ENCODE results near the gene EIF5A2. TPM values are rescaled to one million over a fixed set of nuclear protein-coding genes. Genes with fewer than 3 reads are reported as not detected.
A peak's percentile ranks its signal among the peaks of the same experiment; 100 is the strongest.
"Not testable (repeated sequence)": the region's sequence is repeated elsewhere in the genome, so short reads cannot be mapped to it uniquely, and the experiment has no call there.

EIF5A2 gene
- total and polyA plus RNA-seq, 4 donors = 6.3 to 18.3 (median 12.1) TPM

GRCh38 chr3:170899455-170899854, 9.0 kb downstream of the EIF5A2 start:
- DNase-seq (ENCODE audit: low read depth in 4 of 6, low spot score in 6 of 6) = no peak
- H3K27me3 ChIP-seq (ENCODE audit: control insufficient read depth, insufficient read depth, low read length) = no peaks in the 10 kb centered on the region
- H3K4me1 ChIP-seq (ENCODE audit: control insufficient read depth, insufficient read depth, low read length) = no peaks in the 10 kb centered on the region
- H3K4me3 ChIP-seq (ENCODE audit: low read depth, low read length) = no peak overlapping the region
- no peak overlapping the region for H3K27ac ChIP-seq (ENCODE audit: low read depth, low read length)
- no peaks in the 10 kb centered on the region for H3K36me3 ChIP-seq (ENCODE audit: control insufficient read depth, insufficient read depth, low read length)
- no CpG with 5 or more reads among the region's 1 CpG for WGBS (ENCODE audit: insufficient coverage)
- no peaks in the 10 kb centered on the region for H3K9me3 ChIP-seq (ENCODE audit: control insufficient read depth, insufficient read depth, low read length)

- WGBS (ENCODE audit: insufficient coverage) = 100% methylated on average over 1 of the region's 2 CpGs
- no peaks in the 10 kb centered on the region for H3K9me3 ChIP-seq (ENCODE audit: control insufficient read depth, insufficient read depth, low read length)
- H3K36me3 ChIP-seq (ENCODE audit: control insufficient read depth, insufficient read depth, low read length) = no peaks in the 10 kb centered on the region
- DNase-seq (ENCODE audit: low read depth in 4 of 6, low spot score in 6 of 6) = no peak
- no peaks in the 10 kb centered on the region for H3K4me1 ChIP-seq (ENCODE audit: control insufficient read depth, insufficient read depth, low read length)
- H3K4me3 ChIP-seq (ENCODE audit: low read depth, low read length) = no peak overlapping the region
- H3K27ac ChIP-seq (ENCODE audit: low read depth, low read length) = no peak overlapping the region
- no peaks in the 10 kb centered on the region for H3K27me3 ChIP-seq (ENCODE audit: control insufficient read depth, insufficient read depth, low read length)
These were observed 10.5 kb downstream of the EIF5A2 start for GRCh38 chr3:170897978-170898377.

- WGBS (ENCODE audit: insufficient coverage) = 100% methylated on average over 1 of the region's 1 CpG
- not testable (repeated sequence) for H3K27me3 ChIP-seq (ENCODE audit: control insufficient read depth, insufficient read depth, low read length); H3K4me1 ChIP-seq (ENCODE audit: control insufficient read depth, insufficient read depth, low read length); H3K4me3 ChIP-seq (ENCODE audit: low read depth, low read length); H3K27ac ChIP-seq (ENCODE audit: low read depth, low read length); H3K9me3 ChIP-seq (ENCODE audit: control insufficient read depth, insufficient read depth, low read length); DNase-seq (ENCODE audit: low read depth in 4 of 6, low spot score in 6 of 6); H3K36me3 ChIP-seq (ENCODE audit: control insufficient read depth, insufficient read depth, low read length)
These were observed 11.2 kb downstream of the EIF5A2 start for GRCh38 chr3:170897199-170897598.

GRCh38 chr3:170896781-170897180, 11.7 kb downstream of the EIF5A2 start:
- DNase-seq (ENCODE audit: low read depth in 4 of 6, low spot score in 6 of 6) = no peak
- no peak overlapping the region for H3K27ac ChIP-seq (ENCODE audit: low read depth, low read length)
- WGBS (ENCODE audit: insufficient coverage) = 93% methylated on average over 1 of the region's 1 CpG
- H3K4me1 ChIP-seq (ENCODE audit: control insufficient read depth, insufficient read depth, low read length) = no peaks in the 10 kb centered on the region
- H3K4me3 ChIP-seq (ENCODE audit: low read depth, low read length) = no peak overlapping the region
- no peaks in the 10 kb centered on the region for H3K9me3 ChIP-seq (ENCODE audit: control insufficient read depth, insufficient read depth, low read length)
- H3K36me3 ChIP-seq (ENCODE audit: control insufficient read depth, insufficient read depth, low read length) = no peaks in the 10 kb centered on the region
- H3K27me3 ChIP-seq (ENCODE audit: control insufficient read depth, insufficient read depth, low read length) = no peaks in the 10 kb centered on the region

GRCh38 chr3:170896333-170896732, 12.1 kb downstream of the EIF5A2 start:
- not testable (repeated sequence) for H3K4me3 ChIP-seq (ENCODE audit: low read depth, low read length); H3K36me3 ChIP-seq (ENCODE audit: control insufficient read depth, insufficient read depth, low read length); H3K27ac ChIP-seq (ENCODE audit: low read depth, low read length); H3K9me3 ChIP-seq (ENCODE audit: control insufficient read depth, insufficient read depth, low read length); H3K27me3 ChIP-seq (ENCODE audit: control insufficient read depth, insufficient read depth, low read length); H3K4me1 ChIP-seq (ENCODE audit: control insufficient read depth, insufficient read depth, low read length); DNase-seq (ENCODE audit: low read depth in 4 of 6, low spot score in 6 of 6)
- no CpG with 5 or more reads among the region's 6 CpGs for WGBS (ENCODE audit: insufficient coverage)

- Histone ChIP-seq H3K9me3 (ENCODE audit: control insufficient read depth, insufficient read depth, low read length) (no peaks in the 10 kb centered on the region), H3K27ac (ENCODE audit: low read depth, low read length) (no peak overlapping the region), H3K4me3 (ENCODE audit: low read depth, low read length) (no peak overlapping the region), H3K4me1 (ENCODE audit: control insufficient read depth, insufficient read depth, low read length) (no peaks in the 10 kb centered on the region), H3K36me3 (ENCODE audit: control insufficient read depth, insufficient read depth, low read length) (no peaks in the 10 kb centered on the region), H3K27me3 (ENCODE audit: control insufficient read depth, insufficient read depth, low read length) (no peaks in the 10 kb centered on the region)
- no peak for DNase-seq (ENCODE audit: low read depth in 4 of 6, low spot score in 6 of 6)
- WGBS (ENCODE audit: insufficient coverage) = 100% methylated on average over 5 of the region's 8 CpGs
These were observed 14.5 kb downstream of the EIF5A2 start for GRCh38 chr3:170893895-170894294.

- Histone ChIP-seq H3K4me3 (ENCODE audit: low read depth, low read length) (no peak overlapping the region), H3K36me3 (ENCODE audit: control insufficient read depth, insufficient read depth, low read length) (no peaks in the 10 kb centered on the region), H3K9me3 (ENCODE audit: control insufficient read depth, insufficient read depth, low read length) (no peaks in the 10 kb centered on the region), H3K27ac (ENCODE audit: low read depth, low read length) (no peak overlapping the region), H3K27me3 (ENCODE audit: control insufficient read depth, insufficient read depth, low read length) (no peaks in the 10 kb centered on the region), H3K4me1 (ENCODE audit: control insufficient read depth, insufficient read depth, low read length) (no peaks in the 10 kb centered on the region)
- no CpG with 5 or more reads among the region's 1 CpG for WGBS (ENCODE audit: insufficient coverage)
- peak in 2 of 6 donors; percentile 17 to 83 for DNase-seq (ENCODE audit: low read depth in 4 of 6, low spot score in 6 of 6)
These were observed 18.8 kb downstream of the EIF5A2 start for GRCh38 chr3:170889630-170890029.

GRCh38 chr3:170889132-170889531, 19.3 kb downstream of the EIF5A2 start:
- no peaks in the 10 kb centered on the region for H3K36me3 ChIP-seq (ENCODE audit: control insufficient read depth, insufficient read depth, low read length)
- H3K4me3 ChIP-seq (ENCODE audit: low read depth, low read length) = no peak overlapping the region
- H3K27ac ChIP-seq (ENCODE audit: low read depth, low read length) = no peak overlapping the region
- no peaks in the 10 kb centered on the region for H3K4me1 ChIP-seq (ENCODE audit: control insufficient read depth, insufficient read depth, low read length)
- DNase-seq (ENCODE audit: low read depth in 4 of 6, low spot score in 6 of 6) = peak in 1 of 6 donors; percentile 6
- no peaks in the 10 kb centered on the region for H3K9me3 ChIP-seq (ENCODE audit: control insufficient read depth, insufficient read depth, low read length)
- no peaks in the 10 kb centered on the region for H3K27me3 ChIP-seq (ENCODE audit: control insufficient read depth, insufficient read depth, low read length)

GRCh38 chr3:170884109-170884930, 24.1 kb downstream of the EIF5A2 start:
- not testable (repeated sequence) for H3K36me3 ChIP-seq (ENCODE audit: control insufficient read depth, insufficient read depth, low read length); H3K4me3 ChIP-seq (ENCODE audit: low read depth, low read length); H3K9me3 ChIP-seq (ENCODE audit: control insufficient read depth, insufficient read depth, low read length); DNase-seq (ENCODE audit: low read depth in 4 of 6, low spot score in 6 of 6); H3K4me1 ChIP-seq (ENCODE audit: control insufficient read depth, insufficient read depth, low read length); H3K27ac ChIP-seq (ENCODE audit: low read depth, low read length); H3K27me3 ChIP-seq (ENCODE audit: control insufficient read depth, insufficient read depth, low read length)
- 96% methylated on average over 14 of the region's 24 CpGs for WGBS (ENCODE audit: insufficient coverage)

GRCh38 chr3:170878688-170879087, 29.7 kb downstream of the EIF5A2 start:
- not testable (repeated sequence) for DNase-seq (ENCODE audit: low read depth in 4 of 6, low spot score in 6 of 6); H3K27ac ChIP-seq (ENCODE audit: low read depth, low read length); H3K27me3 ChIP-seq (ENCODE audit: control insufficient read depth, insufficient read depth, low read length); H3K4me1 ChIP-seq (ENCODE audit: control insufficient read depth, insufficient read depth, low read length); H3K9me3 ChIP-seq (ENCODE audit: control insufficient read depth, insufficient read depth, low read length); H3K4me3 ChIP-seq (ENCODE audit: low read depth, low read length); H3K36me3 ChIP-seq (ENCODE audit: control insufficient read depth, insufficient read depth, low read length)
- WGBS (ENCODE audit: insufficient coverage) = no CpG with 5 or more reads among the region's 5 CpGs

Measured in spinal cord (tissue), 10 donors.